SW 1271 (cell line): ENCODE measurements around the gene MYOF.
"Not testable (repeated sequence)": the region's sequence is repeated elsewhere in the genome, so short reads cannot be mapped to it uniquely, and the experiment has no call there.

Experiments used
- DNase-seq, 2 experiments: peaks; one replicate each; lab custom pipeline; 2025; lab: John Stamatoyannopoulos, UW

Gene MYOF

DNA sequence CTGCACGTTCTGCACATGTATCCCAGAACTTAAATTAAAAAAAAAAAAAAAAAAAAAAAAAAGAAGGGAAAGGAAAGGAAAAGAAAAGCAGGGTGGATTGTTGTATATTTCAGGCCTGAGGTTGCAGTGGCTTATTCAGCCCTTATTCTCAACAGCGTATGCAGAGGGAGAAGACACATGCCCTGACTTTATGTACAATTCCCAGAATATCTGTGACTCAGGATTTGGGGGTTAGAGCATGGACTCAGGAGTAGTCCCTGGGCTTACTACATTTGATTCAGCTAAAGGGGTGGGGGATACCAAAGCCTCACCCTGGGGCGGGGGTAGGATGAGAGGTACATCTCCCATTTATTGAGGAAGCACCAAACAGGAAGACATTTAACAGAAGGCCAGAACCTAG, 137.4 kb downstream of the MYOF start:
- DNase-seq: no peak

GRCh38 chr10:93342921-93343320, 139.2 kb downstream of the MYOF start:
- no peak for DNase-seq

DNA sequence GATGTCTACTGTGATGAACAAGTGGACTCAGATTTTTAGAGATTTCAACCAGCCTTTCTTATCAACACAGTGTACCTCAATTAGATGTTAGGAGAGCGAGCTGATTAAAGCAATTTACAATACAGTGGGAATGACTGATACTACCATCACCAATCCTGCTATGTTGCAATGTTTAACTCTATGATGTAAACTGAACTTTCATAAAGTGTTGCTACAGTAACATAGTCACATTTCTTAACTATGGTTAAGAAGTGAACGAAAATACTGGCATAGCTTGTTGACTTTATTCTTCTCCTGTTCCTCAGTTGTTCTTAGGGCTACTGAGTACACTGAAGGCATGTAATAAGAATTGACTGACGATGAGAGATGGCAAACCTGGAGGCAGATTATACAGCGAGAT, 139.8 kb downstream of the MYOF start:
- DNase-seq: no peak

DNA sequence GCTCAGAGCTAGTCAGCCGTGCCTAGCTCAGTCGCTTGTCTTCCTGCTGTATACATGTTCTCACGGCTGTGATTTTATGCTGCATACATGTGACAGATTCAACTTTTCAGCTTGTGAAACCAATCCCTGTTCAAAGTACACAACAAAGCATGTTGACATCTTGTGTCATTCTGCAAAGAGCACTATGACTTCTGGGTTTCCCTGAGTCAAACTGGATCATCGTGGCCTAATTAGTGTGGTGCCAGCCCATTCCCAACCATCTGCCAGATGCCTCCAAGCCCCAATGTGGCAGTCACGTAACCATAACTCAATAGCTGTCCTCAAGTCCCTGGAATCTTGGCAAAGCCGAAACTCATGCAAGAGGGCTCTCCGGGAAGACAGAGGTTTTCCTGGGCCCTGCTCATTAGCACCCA, 144.8 kb downstream of the MYOF start:
- DNase-seq: no peak

DNA sequence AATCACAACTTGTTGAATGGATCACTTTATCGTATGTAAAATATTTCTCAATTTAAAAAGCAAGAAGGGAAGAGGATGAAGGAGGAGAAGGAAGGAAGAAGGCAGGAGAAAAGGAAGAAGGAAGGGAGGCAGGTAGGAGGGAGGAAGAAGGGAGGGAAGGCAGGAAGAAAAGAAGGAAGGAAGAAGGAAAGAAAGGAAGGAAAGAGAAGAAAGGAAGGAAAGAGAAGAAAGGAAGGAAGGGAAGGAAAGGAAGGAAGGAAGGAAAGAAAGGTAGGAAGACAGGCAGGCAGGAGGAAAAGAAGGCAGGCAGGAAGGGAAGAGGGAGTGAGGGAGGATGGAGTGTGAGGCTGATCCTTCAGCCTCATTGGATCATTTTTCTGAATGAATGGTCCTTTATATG, 145.5 kb downstream of the MYOF start:
- no peak for DNase-seq

DNA sequence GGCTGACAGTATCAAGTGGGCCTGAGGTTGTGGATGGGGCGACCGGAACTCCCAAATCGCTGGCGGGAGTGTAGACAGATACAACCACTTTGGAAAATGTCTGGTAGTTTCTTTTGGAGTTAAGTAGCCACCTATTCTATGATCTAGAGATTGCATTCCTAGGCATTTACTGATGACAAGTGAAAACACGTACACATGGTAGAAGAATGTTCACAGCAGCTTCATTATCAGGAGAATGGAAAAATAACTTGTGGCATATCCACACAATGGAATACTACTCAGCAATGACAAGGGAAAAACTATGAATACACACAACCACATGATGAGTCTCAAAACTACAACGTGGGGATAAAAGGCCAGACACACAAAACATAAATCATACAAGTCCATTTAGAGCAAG, 146.0 kb downstream of the MYOF start:
- DNase-seq: no peak

- DNase-seq: no peak
These were observed 147.2 kb downstream of the MYOF start for GRCh38 chr10:93334901-93335327.

DNA sequence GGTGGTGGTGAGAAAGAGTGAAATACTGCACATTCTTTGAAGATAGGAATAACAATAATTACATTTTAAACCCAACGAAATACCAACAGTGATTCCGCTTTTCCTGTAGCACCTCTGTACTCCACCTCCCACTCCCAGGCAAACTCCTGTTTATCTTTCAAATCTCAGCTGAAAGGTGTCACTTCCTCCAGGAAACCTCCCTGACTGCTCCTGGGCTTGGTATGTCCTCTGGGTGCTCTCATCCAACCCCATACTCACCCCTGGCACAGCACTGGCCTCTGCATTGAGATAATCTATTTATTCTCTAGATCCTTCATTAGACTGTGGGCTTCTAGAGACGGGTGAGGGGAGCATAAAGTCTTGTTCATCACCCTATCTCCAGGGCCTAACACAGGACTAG, 148.0 kb downstream of the MYOF start:
- no peak for DNase-seq

GRCh38 chr10:93333278-93333978, 148.7 kb downstream of the MYOF start:
- DNase-seq: no peak

DNA sequence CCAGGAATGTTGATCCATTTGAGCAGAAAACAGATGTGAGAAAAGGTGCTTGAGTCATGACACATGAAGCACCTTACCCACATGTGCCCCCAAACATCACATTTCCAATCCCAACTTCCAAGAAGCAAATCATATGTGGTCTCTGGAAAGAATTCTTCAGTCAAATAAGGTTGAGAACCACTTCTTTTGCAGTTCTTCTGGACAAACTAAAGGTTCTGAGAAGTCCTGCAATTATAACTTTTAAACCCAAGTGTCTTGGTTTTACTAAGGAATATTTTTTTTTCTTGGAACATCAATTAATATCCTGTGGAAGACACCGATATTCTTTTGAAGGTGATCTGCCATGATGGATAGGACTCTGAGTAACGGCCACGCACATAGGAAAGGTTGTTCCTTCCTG, 151.3 kb downstream of the MYOF start:
- DNase-seq: no peak

- no peak for DNase-seq
These were observed 162.2 kb downstream of the MYOF start for GRCh38 chr10:93319896-93320295.

GRCh38 chr10:93319096-93319495, 163.0 kb downstream of the MYOF start:
- no peak for DNase-seq

DNA sequence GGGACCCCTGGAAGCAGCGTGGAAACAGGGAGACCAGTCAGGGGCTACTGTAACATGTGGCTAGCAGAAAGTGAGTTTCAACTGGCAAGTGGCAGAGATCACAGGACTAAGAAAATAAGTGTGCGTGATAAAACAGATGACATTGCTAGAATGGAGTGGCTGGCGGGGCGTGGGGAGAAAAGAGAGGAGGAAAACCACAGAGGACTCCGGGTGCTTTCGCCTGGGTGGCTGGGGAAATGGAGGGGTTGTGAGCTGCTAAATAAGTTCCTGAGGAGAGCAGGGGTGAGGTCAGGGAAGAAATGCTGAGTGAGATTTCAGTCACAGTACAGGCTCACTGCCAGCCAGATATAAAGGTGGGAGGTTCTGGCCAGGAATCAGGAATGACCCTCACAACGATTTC, 166.9 kb downstream of the MYOF start:
- DNase-seq: no peak

GRCh38 chr10:93314656-93315055, 167.5 kb downstream of the MYOF start:
- DNase-seq: not testable (repeated sequence)

DNA sequence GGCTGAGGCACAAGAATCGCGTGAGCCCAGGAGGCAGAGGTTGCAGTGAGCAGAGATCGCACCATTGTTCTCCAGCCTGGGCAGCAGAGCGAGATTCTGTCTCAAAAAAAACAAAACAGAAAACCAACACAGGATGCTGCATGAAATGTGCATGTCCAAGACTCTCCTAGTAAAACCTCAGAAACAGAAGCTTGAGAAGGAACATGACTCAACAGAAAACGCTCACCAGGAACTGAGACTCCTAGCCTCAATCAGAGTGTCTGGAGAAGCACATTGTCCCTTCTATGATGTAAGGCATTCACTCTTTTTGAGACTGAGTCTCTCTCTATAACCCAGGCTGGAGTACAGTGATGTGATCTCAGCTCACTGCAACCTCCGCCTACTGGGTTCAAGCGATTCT, 168.3 kb downstream of the MYOF start:
- DNase-seq: no peak

- no peak for DNase-seq
These were observed 173.1 kb downstream of the MYOF start for GRCh38 chr10:93309062-93309461.

DNA sequence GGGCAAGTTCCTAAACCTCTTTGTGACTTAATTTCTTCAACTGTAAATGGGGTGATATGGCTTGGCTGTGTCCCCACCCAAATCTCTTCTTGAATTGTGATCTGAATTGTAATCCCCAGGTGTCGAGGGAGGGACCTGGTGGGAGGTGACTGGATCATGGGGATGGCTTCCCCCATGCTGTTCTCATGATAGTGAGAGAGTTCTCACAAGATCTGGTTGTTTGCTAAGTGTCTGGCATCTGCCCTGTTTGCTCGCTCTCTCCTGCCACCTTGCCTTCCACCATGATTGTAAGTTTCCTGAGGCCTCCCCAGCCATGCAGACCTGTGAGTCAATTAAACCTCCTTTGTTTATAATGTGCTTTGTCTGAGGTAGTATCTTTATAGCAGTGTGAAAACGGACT, 177.0 kb downstream of the MYOF start:
- no peak for DNase-seq

GRCh38 chr10:93300981-93301380, 181.2 kb downstream of the MYOF start:
- DNase-seq: no peak

DNA sequence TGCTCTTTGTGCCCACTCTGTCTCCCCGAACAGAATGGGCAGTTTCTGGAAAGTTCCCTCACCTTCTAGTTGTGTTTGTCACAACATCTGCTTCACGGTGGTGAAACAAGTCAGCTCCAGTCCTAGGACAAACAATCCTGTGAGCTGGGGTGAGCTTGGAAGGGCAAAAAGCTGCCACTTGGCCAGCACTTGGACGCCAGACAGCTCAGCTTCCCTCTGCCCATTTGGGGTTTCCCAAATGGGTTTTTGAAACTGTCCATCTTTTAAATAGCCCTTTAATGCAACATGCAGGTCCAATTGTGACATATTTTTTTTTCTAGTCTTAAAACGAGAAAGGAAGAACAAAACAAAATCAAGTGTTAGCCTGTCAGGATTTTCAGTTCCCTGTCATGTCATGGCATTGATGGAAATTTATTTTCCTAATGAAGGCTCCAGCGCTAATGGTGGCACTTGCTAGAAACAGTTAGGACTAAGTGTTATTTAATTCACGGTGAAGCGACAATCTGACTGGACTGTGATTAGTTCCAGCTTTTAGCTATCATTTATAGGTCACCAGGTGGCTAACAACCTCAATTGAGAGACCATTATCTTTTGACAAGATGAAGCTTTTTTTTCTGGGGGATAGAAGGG, 181.7 kb downstream of the MYOF start:
- no peak for DNase-seq

DNA sequence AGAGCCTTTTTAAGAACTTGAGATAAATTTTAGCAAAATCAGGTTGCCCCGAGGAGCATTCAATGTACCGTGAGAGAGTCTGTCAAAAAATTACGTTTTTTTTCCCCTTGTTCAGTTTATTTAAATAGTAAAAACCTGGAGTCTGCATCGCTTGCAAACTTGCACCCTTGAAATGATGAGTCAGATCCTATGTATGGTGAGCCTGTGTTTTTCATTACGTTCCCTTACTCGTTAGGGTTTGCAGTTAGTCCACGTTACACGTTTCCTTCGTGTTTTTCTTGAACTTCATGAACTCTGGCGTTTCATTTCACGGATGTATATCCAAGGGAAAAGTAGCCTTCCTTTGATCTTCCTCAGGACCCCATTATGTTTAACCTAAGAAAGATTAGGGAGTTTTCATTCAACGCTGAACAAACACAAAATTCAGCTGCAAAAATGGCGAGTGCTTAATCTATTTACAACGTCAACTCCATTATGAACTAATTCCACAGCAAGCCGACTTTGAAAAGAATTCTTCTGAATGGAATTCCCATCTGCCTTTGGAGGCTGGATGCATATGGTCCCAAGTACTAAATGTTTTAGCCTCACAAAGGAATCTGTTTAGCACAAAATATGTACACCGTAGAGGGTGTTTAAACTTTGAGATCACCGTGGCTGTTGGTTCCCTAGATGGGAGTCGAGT, 182.4 kb downstream of the MYOF start:
- DNase-seq: no peak

DNA sequence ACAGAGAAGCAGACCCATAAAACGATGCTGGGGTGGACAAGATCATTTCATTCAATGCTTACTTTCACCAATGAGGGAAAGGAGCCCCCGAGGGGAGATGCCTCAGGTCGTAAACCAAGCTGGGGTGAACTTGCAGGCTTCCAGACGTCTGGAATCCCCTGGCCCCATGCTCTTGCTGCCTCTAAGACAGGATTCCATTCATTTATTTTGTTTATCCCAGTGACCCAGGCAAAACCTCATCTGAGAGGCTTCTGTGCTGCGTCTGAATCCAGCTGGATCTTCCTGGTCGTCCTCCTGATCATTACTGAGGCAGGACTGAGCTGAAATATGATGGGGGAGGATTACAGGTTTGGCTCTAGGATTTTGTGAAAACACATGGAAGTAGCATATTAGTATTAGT, 182.9 kb downstream of the MYOF start:
- no peak for DNase-seq

GRCh38 chr10:93296151-93296550, 186.0 kb downstream of the MYOF start:
- no peak for DNase-seq

DNA sequence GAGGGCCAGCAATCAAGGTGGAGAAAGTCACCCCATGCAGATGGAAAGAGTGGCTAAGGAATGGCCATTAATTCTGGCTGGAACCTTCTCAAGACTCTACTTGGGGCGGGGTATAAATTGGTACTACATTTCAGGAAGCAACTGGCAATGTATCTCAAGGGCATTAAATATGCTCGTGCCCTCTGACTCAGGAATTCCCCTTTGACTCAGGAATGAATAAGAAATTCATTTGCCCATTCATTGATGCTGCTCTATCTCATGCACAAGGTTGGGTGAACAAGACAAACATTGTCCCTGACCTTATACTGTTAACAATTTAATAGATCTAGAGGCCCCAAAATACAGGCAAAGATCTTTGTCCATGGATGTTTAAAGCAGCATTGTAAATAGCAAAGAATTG, 188.1 kb downstream of the MYOF start:
- no peak for DNase-seq
